GM21576 (cell line): ENCODE data around the gene IDUA.
A peak's percentile ranks its signal among the peaks of the same experiment; 100 is the strongest.
"Not testable (repeated sequence)": the region's sequence is repeated elsewhere in the genome, so short reads cannot be mapped to it uniquely, and the experiment has no call there.

Source experiments
- ATAC-seq: cut with Tn5 transposase; IDR thresholded peaks from one replicate; pipeline ENCODE4 v1.9.1; 2021; ENCODE audit warnings: mild to moderate bottlenecking, moderate library complexity; ENCODE audit not compliant: unreplicated experiment

Gene IDUA

DNA sequence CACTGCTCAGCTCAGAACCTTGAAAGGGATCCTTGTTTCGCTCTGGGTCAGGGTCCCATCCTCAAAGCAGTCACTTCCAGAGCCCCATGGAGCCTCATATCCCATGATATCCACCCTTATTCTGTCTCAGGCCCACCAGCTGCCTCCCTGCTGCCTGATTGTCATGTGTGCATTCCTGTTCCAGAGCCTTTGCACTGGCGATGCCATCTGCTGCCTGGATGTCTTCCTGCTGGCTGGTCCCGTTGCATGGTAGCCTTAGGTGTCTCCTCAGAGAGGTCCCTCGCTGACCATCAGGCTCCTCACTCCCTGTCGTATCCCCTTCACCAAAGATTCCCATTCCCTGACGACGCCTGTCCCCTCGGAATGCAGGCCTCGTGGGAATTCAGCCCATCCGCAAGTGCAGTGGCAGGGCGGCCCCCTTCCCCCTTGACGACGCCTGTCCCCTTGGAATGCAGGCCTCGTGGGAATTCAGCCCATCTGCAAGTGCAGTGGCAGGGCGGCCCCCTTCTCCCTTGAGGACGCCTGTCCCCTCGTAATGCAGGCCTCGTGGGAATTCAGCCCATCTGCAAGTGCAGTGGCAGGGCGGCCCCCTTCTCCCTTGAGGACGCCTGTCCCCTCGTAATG is 12.5 kb downstream of the IDUA start:
- ATAC-seq = not testable (repeated sequence)

DNA sequence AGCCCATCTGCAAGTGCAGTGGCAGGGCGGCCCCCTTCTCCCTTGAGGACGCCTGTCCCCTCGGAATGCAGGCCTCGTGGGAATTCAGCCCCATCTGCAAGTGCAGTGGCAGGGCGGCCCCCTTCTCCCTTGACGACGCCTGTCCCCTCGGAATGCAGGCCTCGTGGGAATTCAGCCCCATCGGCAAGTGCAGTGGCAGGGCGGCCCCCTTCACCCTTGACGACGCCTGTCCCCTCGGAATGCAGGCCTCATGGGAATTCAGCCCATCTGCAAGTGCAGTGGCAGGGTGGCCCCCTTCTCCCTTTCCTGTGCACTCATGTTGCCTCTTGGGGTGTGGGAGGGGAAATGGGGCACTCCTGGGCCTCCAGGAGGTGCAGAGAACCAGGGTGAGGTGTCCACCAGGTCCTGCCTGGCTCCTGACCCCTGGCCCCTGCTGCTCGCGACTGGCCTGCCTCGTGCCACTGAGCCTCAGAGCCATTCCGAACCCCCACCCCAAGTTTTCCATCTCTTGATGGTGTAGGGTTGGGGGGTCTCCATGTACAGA is 13.1 kb downstream of the IDUA start:
- no peak for ATAC-seq

GRCh38 chr4:1000686-1001260 is 13.9 kb downstream of the IDUA start:
- no peak for ATAC-seq

DNA sequence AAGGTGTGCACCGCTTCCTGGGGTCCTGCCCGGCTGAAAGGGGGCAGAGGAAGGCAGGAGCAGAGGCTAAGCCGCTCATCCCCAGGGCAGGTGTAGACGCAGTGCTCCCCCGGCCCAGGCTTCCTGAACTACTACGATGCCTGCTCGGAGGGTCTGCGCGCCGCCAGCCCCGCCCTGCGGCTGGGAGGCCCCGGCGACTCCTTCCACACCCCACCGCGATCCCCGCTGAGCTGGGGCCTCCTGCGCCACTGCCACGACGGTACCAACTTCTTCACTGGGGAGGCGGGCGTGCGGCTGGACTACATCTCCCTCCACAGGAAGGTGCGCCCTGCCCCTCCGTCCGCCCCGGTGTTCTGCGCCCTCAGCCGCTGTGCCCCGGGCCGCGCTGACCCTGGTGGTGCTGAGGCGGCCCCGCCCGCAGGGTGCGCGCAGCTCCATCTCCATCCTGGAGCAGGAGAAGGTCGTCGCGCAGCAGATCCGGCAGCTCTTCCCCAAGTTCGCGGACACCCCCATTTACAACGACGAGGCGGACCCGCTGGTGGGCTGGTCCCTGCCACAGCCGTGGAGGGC is 14.8 kb downstream of the IDUA start:
- no peak for ATAC-seq

- no peak for ATAC-seq
Observed at GRCh38 chr4:1002131-1002630, 15.3 kb downstream of the IDUA start.

DNA sequence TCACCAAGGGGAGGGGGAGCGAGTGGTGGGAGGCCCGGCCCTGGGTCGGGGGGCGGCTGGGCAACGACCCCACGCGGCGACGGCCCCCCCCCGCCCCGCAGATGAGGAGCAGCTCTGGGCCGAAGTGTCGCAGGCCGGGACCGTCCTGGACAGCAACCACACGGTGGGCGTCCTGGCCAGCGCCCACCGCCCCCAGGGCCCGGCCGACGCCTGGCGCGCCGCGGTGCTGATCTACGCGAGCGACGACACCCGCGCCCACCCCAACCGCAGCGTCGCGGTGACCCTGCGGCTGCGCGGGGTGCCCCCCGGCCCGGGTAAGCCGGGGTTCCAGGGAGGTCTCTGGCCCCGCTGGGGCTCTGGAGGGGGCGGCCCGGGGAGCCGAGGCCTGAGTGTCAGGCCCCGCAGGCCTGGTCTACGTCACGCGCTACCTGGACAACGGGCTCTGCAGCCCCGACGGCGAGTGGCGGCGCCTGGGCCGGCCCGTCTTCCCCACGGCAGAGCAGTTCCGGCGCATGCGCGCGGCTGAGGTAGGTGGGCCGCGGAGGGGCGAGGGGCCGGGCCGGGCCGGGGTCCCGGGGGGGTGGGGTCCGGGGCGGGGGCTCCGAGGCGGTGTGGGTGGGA is 15.9 kb downstream of the IDUA start:
- no peak for ATAC-seq

- no peak for ATAC-seq
Observed at GRCh38 chr4:1003271-1004070, 16.6 kb downstream of the IDUA start.

DNA sequence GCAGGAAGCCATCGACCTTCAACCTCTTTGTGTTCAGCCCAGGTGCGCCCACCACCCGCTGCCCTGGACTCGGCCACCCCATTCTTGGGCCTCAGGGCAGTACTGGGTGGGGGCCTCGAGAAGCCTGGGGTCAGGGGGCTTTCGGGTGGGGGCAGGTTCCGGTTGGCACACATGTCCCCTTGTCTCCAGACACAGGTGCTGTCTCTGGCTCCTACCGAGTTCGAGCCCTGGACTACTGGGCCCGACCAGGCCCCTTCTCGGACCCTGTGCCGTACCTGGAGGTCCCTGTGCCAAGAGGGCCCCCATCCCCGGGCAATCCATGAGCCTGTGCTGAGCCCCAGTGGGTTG is 17.2 kb downstream of the IDUA start:
- no peak for ATAC-seq

DNA sequence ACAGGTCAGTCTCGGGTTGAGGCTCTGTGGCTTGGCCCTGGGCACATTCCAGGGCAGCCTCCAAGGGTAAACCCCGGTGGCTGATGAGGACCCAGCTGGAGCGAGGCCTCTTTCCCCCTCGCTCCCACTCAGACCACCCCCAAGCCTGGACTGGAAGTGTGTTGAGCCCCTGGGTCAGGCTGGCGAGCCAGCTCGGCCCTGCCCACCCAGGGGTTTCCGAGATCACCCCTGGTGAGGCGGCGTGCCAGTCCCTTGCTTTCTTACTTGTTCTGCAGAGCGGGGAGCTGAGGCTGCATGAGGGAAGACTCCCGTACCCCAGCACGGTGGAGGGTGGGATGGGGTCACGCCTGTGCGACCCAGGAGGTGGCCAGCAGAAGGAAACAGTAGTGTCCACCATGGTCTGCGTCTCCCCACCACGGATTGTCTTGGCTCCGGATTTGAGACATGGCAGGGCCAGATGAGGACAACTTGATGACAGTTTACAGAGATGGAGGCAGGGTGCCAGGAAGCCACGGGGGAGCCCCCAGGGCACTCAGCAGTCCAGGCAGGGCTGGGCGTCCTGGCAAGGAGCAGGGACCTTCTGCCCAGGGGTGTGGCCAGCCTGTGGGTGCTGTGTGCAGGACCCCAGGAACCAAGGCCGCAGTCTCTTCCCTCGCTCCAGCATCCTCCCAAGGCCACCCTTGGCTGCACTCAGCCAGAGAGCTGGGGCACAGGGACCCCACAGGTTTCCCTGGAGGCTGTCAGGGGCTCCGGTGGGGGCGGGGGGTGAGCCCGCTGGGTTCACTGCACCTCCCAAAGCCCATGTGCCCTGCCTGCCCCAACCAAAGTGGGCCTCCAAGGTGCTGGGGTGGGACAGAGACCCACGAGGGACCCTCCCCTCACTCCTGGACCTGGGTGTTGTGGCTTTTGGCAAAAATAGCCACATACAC is 18.0 kb downstream of the IDUA start:
- ATAC-seq = no peak

DNA sequence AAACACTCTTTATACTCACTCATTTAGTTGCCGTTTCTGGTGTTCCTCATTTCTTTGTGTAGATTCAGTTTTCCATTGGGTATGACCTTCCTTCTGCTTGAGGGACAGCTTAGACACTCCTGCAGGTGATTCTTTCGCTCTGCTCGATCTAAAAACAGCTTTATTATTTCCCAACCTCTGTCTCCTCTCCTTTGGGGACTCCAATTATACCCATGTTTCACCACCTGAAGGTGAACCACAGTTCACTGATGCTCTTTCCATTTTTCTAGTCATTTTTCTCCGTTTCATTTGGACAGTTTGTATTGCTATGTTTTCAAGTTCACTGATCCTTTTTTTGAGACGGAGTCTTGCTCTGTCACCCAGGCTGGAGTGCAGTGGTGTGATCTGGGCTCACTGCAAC is 20.0 kb downstream of the IDUA start:
- no peak for ATAC-seq

DNA sequence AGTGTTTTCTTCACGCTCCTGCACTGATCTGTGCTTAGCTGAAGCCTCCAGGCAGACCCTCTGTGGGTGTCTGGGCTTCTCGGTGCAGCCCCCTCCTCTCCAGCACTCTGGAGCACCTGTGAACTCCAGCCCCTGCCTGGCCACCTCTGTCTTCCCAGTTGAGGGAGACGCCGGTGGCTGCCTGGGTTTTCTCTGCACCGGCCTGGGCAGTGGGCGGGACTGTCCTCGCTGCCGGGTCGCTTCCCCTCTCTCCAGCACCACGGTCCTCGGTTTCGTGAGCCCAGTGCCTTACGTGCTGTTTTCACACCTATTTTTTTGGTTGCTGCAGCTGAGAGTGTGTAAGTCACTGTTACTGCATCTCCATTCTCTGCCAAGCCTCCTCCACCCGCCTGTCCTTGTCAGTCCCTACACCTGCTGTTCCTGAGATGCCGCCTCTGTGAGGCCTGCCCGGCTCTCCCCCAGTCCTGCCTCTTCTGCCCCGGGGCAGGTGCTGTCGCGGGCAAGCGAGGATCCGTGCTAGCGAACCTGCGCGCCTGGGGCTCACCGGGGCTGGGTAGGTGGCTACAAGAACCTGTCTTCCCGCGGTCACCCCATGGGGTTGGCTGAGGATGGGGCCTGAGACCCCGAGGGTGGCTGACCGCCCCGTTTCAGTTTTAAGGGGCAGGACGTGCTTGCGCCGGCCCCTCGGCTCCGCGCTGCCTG is 22.1 kb downstream of the IDUA start:
- ATAC-seq = no peak

DNA sequence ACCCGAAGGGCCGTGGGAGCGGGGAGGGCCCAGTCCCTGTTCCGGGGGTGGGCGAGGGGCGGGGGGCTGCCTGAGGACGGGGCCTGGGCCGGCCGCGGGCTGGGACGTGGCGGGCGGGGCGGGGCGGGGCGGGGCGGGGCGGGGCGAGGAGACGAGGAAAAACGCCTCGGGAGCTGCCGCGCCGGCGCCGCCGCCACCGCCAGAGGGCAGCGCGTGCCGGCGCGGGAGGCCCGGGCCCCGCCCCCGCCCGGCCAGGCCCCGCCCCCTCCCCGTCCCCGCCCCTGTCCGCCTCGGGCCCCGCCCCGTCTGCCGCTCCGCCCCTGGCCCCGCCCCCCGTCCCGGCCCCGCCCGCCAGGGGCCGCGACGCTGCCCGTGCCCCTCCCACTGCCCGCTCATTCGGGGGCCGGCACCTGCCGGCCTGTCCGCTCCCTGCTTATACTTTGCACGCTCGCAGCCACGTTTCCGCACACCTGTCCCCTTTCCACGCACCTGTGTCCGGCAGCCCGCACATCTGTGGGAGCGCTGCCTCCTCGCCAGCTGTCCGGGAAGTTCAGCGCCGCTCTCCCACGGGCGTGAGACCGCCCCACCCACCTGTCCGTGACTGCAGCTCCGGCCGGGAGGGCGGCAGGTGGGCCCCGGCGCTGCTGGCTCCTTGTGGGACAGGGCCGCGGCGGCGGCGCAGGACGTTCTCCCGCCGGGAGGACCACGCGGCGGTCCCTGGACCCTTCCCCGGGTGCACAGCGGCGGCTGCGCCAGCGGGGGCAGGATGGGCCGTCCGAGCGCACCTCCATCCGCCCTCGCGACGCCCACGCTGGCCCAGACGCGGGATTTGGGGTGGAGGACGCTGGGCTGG is 22.9 kb downstream of the IDUA start:
- peak; percentile 30 for ATAC-seq

DNA sequence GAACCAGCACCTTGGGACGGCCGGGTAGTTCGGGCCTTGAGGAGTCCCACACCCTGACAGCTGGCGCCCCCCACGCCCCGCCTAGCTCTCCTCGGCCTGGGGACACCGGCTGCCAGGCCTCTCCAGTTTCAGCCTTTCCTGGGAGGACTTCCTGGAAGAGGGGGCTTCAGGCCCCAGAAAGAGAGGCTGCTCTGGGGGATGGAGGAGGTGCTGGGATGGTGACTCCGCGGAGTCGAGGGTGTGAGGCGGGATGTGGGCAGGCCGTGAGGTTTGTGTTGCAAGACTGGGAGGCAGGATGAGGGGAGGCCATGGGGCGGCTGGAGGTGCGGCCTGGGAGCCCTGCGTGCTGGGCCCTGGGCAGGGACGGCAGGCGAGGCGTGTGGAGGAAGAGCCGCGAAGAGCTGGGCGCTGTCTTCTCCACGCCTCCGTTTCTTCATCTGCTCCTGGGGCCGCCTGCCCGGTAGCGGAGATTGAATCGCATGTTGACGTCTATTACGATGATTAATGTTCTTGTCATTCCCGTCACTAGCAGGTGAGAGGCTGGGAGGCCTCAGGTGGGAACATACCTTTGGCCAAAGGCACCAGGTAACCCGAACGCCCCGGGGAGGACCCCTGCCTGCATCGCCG is 23.7 kb downstream of the IDUA start:
- no peak for ATAC-seq

DNA sequence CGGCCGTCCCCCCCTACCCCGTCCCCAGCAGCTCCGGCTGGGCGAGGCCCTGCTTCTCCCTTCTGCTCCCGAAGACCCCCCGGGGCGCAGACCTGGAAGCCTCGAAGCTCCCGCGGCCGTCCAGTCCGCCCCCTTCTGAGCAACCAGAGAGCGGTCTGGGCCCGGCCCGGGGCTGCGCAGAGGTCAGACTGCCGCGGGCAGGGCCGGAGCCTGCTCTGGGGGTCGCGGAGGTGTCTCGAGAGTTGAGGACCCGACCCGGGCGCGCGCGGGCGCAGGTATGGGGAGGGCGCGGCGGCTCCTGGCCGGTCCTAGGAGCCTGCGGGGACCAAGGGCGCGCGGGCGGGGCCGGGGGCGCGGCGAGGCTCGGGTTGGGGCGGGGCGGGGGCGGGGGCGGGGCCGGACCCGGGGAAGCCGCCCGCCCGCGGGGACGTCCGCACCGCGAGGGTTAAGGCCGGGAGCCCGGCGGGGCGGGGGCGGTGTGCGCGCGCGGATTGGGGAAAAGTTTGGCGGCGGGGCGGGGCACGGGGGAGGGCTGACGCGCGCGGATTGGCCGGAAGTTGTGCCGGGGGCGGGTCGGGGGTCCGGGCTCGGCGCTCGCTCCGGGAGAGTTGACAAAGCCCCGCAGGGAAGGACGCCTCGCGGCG is 24.3 kb downstream of the IDUA start, which contains the start of gene FGFRL1:
Gene FGFRL1, plus strand, starts transcription at position 605 of the 644 bp plus-strand sequence. CDS start 860 bp downstream, outside the sequence.
- peak; percentile 35 for ATAC-seq

GRCh38 chr4:1011666-1012033 is 24.8 kb downstream of the IDUA start:
- no peak for ATAC-seq

- no peak for ATAC-seq
Observed at GRCh38 chr4:1012034-1012739, 25.3 kb downstream of the IDUA start.
